Limb (tissue), 2 donors: ENCODE measurements around the gene RELB.

Source experiments
- DNase-seq, 2 donors: peaks; one replicate each; pipeline ENCODE4 v3.0.0-alpha.2; 2016; ENCODE audit errors: extremely low spot score in 2 of 2

Gene RELB

DNA sequence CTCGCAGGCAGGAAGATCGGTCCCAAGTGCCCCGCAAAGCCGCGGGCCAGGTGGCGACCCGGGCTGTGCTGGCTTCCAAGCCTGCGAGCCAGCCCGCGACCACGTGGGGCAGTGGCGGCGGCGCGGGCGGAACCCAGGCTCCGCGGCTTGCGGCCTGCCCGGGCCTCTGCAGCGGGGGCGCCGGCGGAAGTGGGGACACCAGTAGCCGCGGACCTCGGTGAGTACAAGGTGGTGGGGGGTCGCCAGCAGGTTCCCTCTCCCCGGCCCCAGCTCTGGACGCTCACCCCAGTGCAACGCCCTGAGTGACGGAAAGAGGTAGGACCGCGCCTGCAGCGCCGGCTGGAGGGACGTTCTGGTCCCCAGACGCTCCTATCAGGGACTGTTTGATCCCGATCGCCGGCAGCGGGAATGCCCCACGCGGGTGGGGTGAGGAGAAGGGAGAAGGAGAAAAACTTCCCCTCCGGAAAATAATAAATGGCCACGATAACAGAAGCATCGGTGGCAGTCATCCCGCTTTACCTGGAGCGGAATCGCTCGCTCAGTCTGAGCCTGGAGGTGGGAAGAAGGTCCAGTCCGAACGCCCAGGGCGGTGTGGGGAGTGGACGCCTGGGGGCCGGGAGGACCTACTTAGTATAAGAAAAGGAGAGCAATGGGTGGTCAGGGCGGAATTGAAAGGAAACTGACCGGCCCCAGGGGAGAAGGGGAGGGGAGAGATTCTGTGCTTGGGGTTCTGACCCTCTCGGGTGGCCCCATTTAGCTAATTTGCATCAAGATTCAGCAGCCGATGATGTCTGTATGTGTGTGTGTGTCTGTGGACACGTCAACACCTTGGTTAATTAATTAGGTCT lies 78.0 kb downstream of the RELB start, which contains the start of gene GEMIN7:
TSS of gene GEMIN7 (plus strand) at position 198 of the 848 bp plus-strand sequence. CDS start 10,855 bp downstream, outside the sequence.
- DNase-seq = peak; percentile 63 to 89

DNA sequence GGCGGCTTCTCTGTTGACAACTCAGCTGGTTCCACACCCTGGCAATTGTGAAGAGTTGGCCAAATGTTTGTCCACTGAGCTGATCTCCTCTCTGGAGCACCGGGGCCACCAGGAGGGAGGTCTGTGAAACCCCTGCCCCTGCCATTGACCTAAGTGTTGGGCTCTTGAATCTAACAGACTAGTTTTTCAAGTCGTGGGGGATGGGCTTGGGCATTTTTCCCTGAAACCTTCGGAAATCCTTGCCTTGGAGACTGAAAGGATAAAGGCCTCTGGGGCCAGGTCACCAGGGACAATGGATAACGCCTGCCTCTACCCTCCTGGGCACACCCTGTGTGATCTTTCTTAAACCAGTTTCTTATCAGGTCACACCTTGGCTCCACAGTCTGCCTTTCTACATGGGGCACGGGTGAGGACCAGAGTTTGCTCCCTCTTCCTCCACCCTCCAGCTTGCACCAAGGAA lies 78.7 kb downstream of the RELB start:
- DNase-seq = no peak

- DNase-seq = no peak
Measured at GRCh38 chr19:45082170-45082569, 80.9 kb downstream of the RELB start.

DNA sequence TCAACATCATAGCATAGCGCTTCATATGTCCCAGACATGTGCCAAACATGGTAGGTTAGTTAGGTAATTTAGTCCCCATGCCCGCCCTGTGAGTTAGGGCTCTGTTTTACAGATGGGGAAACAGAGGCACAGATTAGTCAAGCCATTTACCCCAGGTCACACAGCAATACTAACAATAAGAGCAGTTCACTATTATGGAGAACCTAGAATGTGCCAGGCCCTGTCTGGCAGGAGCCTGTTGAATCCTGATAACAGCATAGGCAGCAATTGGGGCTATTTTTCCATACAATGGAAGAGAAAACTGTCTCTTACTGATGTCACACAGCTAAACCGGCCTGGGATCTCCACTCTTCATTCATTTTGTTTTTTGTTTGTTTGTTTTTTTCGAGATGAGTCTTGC lies 85.2 kb downstream of the RELB start:
- DNase-seq = no peak

- DNase-seq = no peak
Measured at GRCh38 chr19:45087531-45087930, 86.3 kb downstream of the RELB start.
